Measurements from ENCODE around the gene ADAT2. TPM values are rescaled to one million over a fixed set of nuclear protein-coding genes. Genes with fewer than 3 reads are reported as not detected.

ADAT2 gene
- total and polyA plus RNA-seq, 8 donors = 1.1 to 20.0 (median 6.8) TPM; not detected in 1

DNA sequence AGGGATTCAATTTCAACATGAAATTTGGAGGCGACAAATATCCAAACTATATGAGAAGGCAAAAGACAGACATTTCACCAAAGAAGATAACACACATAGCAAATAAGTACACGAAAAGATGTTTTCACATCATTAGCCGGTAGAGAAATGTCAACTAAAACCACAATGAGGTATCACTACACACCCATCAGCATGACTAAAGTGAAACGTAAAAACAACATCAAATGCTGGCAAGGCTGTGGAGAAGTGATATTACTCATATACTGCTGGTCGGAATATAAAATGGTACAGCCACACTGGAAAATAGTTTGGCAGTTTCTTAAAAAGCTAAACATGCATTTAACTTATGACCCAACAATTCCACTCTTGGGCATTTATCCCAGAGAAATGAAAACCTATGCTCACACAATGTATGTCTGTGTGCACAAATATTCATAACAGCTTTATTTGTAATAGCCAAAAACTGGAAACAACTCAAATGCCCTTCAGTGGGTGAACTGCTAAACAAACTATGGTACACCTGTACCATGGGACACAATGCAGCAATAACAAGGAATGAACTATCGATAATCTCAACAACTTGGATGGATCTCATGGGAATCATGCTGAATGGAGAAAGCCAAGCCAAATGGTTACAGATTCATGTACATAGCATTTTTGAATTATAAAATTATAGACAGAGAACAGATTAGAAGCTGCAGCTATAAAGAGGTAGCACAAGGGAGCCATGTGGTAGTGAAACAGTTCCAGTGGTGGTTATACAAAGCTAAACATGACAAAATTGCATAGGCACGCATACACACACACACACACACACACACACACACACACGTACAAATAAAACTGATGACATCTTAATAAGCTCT, 8.6 kb downstream of the ADAT2 start:
- DNase-seq = no peak
- no peak overlapping the region for H3K27ac ChIP-seq
- no peaks in the 10 kb centered on the region for H3K4me1 ChIP-seq
- no peak overlapping the region for H3K4me3 ChIP-seq
- TF ChIP-seq POLR2AphosphoS5 (IDR thresholded peaks at IDR 0.05) = no peak
- no peak for TF ChIP-seq EP300 (IDR thresholded peaks at IDR 0.05)
- TF ChIP-seq POLR2A (IDR thresholded peaks at IDR 0.05) = no peak
- TF ChIP-seq, protein P1, sequence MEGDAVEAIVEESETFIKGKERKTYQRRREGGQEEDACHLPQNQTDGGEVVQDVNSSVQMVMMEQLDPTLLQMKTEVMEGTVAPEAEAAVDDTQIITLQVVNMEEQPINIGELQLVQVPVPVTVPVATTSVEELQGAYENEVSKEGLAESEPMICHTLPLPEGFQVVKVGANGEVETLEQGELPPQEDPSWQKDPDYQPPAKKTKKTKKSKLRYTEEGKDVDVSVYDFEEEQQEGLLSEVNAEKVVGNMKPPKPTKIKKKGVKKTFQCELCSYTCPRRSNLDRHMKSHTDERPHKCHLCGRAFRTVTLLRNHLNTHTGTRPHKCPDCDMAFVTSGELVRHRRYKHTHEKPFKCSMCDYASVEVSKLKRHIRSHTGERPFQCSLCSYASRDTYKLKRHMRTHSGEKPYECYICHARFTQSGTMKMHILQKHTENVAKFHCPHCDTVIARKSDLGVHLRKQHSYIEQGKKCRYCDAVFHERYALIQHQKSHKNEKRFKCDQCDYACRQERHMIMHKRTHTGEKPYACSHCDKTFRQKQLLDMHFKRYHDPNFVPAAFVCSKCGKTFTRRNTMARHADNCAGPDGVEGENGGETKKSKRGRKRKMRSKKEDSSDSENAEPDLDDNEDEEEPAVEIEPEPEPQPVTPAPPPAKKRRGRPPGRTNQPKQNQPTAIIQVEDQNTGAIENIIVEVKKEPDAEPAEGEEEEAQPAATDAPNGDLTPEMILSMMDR (IDR thresholded peaks at IDR 0.05) = no peak
- 84 to 92% (median 89%) methylated on average over 8 of the region's 8 CpGs for WGBS, 5 donors
- intact Hi-C loops (cut with DNase I; ENCODE audit: low total_unique reads) = no loop called here
- H3K36me3 ChIP-seq = peaks cover 0 to 23% (median 13%) of the 10 kb centered on the region in 4 donors
- H3K9me3 ChIP-seq = no peaks in the 10 kb centered on the region
- H3K27me3 ChIP-seq = no peaks in the 10 kb centered on the region

DNA sequence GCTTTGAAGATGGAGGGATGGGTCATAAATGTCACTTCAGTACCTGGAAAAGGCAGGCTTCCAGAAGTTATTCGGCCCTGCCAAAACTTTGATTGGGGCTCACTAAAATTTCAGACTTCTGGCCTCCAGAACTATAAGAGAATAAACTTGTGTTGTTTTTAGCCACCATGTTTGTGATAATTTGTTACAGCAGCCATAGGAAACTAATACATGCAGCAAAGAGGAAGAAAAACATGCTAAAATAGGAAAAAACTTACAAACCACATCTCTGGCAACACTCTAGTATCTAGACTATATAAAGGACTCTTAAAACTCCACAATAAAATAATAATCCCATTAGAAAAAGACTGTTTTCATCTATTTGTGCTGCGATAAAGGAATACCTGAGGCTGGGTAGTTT, 9.5 kb downstream of the ADAT2 start:
- DNase-seq = no peak
- H3K4me1 ChIP-seq = no peaks in the 10 kb centered on the region
- H3K4me3 ChIP-seq = no peak overlapping the region
- no peaks in the 10 kb centered on the region for H3K27me3 ChIP-seq
- no peak overlapping the region for H3K27ac ChIP-seq
- no peak for TF ChIP-seq EP300 (IDR thresholded peaks at IDR 0.05)
- TF ChIP-seq POLR2A (IDR thresholded peaks at IDR 0.05) = no peak
- no peak for TF ChIP-seq POLR2AphosphoS5 (IDR thresholded peaks at IDR 0.05)
- TF ChIP-seq, protein P1 (IDR thresholded peaks at IDR 0.05) = no peak
- 95 to 100% (median 98%) methylated on average over 2 of the region's 2 CpGs for WGBS, 5 donors
- H3K36me3 ChIP-seq = peaks cover 0 to 29% (median 20%) of the 10 kb centered on the region in 4 donors
- H3K9me3 ChIP-seq = no peaks in the 10 kb centered on the region
- intact Hi-C loops (cut with DNase I; ENCODE audit: low total_unique reads) = no loop called here

DNA sequence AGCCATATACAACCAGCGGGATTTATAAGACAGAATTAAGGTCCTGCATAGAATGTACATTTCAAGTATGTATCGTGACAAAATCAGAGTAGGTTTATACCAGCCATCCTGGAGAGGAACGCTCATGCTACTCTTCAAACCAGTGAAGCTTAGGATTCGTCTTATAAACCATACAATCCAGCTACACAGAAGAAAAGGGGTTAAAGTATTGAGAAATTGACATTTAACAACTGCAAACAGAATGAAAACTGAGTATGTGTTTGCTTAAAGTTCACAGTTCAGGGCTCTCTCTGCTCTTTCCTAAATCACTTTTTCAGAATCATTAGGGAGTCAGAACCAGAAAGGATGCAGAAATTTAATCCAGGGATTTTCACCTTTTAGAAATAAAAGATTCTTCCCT, 17.9 kb downstream of the ADAT2 start:
- TF ChIP-seq POLR2AphosphoS5 (IDR thresholded peaks at IDR 0.05) (no peak), POLR2A (IDR thresholded peaks at IDR 0.05) (no peak), EP300 (IDR thresholded peaks at IDR 0.05) (no peak)
- TF ChIP-seq, protein P1 (IDR thresholded peaks at IDR 0.05) = no peak
- intact Hi-C loops (cut with DNase I; ENCODE audit: low total_unique reads) = no loop called here
- 93 to 96% (median 94%) methylated on average over 4 of the region's 4 CpGs for WGBS, 5 donors

DNA sequence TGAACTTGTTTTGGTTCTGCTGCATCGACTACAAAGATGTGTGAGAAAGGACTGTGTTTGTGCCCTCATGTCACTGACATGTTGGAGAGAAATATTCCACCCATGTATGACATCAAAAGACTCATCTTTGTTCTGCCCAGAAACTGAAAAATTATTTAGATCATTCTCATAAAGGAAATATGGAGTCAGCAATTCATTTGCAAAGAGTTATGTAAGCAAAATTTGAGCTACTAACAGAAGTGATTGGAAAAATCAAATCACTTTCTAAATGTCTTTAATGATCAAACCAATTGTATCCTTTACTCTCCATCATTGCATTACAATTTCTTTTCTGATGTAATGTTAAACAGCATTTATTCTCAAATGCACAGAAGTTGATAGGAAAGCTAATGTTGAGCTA, 19.3 kb downstream of the ADAT2 start:
- H3K36me3 ChIP-seq = peaks cover 0 to 21% (median 8%) of the 10 kb centered on the region in 4 donors
- H3K9me3 ChIP-seq = no peaks in the 10 kb centered on the region
- intact Hi-C loops (cut with DNase I; ENCODE audit: low total_unique reads) = no loop called here
- no peak overlapping the region for H3K4me3 ChIP-seq
- H3K27ac ChIP-seq = no peak overlapping the region
- no peaks in the 10 kb centered on the region for H3K4me1 ChIP-seq
- no peak for TF ChIP-seq POLR2A (IDR thresholded peaks at IDR 0.05)
- no peak for TF ChIP-seq EP300 (IDR thresholded peaks at IDR 0.05)
- TF ChIP-seq, protein P1 (IDR thresholded peaks at IDR 0.05) = no peak
- no peak for TF ChIP-seq POLR2AphosphoS5 (IDR thresholded peaks at IDR 0.05)
- DNase-seq = no peak
- WGBS, 5 donors = 26 to 46% (median 32%) methylated on average over 1 of the region's 1 CpG
- H3K27me3 ChIP-seq = no peaks in the 10 kb centered on the region

More for the DNA sequence above, 17.9 kb downstream of the ADAT2 start:
- no peaks in the 10 kb centered on the region for H3K4me1 ChIP-seq
- peaks cover 0 to 26% (median 12%) of the 10 kb centered on the region in 4 donors for H3K36me3 ChIP-seq
- H3K27me3 ChIP-seq = no peaks in the 10 kb centered on the region
- H3K27ac ChIP-seq = no peak overlapping the region
- no peak for DNase-seq
- no peak overlapping the region for H3K4me3 ChIP-seq
- H3K9me3 ChIP-seq = no peaks in the 10 kb centered on the region

All from stomach (tissue), 9 donors.